ENCODE measurements around the gene TTC39A. TPM values are rescaled to one million over a fixed set of nuclear protein-coding genes. Genes with fewer than 3 reads are reported as not detected.

TTC39A gene
- polyA plus RNA-seq, 1 donor (not counting 4 experiments of a cell fraction or from before 2014, with no cell fraction given) = 1.4 TPM

- DNase-seq (ENCODE audit: low read depth, low spot score) = no peak
- H2AFZ ChIP-seq (ENCODE audit: control insufficient read depth, low read length) = no peak overlapping the region
Observed at GRCh38 chr1:51344276-51344601, 13.9 kb upstream of the TTC39A start.

GRCh38 chr1:51343624-51344023 is 13.3 kb upstream of the TTC39A start:
- TF ChIP-seq EZH2 (IDR thresholded peaks at IDR 0.05; ENCODE audit: low read length) (no peak), CTCF (optimal IDR thresholded peaks at IDR 0.05 in 1 of 3, IDR thresholded peaks at IDR 0.05 in 1 of 3, conservative IDR thresholded peaks at IDR 0.05 in 1 of 3; ENCODE audit: extremely low read depth in 1 of 3, insufficient read depth in 2 of 3, low read length in 3 of 3) (no peak)
- H3K79me2 ChIP-seq (ENCODE audit: control insufficient read depth, insufficient read depth, low read length) = no peaks in the 10 kb centered on the region
- no peak overlapping the region for H3K4me2 ChIP-seq (ENCODE audit: control insufficient read depth, extremely low read depth, insufficient read depth, low read depth, low read length)
- FAIRE-seq (no peak), DNase-seq (ENCODE audit: low read depth, low spot score) (no peak)
- H2AFZ ChIP-seq (ENCODE audit: control insufficient read depth, low read length) = no peak overlapping the region
- dilution Hi-C loops (cut with MboI; ENCODE audit: extremely low pct_ligation_motif_present, low sequenced_read_pairs) = no loop called here
- no peak overlapping the region for H3K9ac ChIP-seq (ENCODE audit: control insufficient read depth, extremely low read depth, insufficient read depth, low read length)
- H3K4me1 ChIP-seq (ENCODE audit: control insufficient read depth, extremely low read depth, insufficient read depth, low read length) = no peaks in the 10 kb centered on the region
- H3K27ac ChIP-seq (ENCODE audit: control insufficient read depth, insufficient read depth, low read length) = no peak overlapping the region
- no peaks in the 10 kb centered on the region for H3K9me1 ChIP-seq (ENCODE audit: control insufficient read depth, extremely low read depth, insufficient read depth, low read length)
- H3K9me3 ChIP-seq (ENCODE audit: control insufficient read depth, low read depth, low read length) = no peaks in the 10 kb centered on the region
- H4K20me1 ChIP-seq (ENCODE audit: control insufficient read depth, extremely low read depth, insufficient read depth, low read length) = no peaks in the 10 kb centered on the region
- H3K4me3 ChIP-seq (ENCODE audit: control insufficient read depth in 2 of 3, extremely low read depth in 1 of 3, insufficient read depth in 2 of 3, low read depth in 1 of 3, low read length in 3 of 3) = no peak overlapping the region
- H3K36me3 ChIP-seq (ENCODE audit: control insufficient read depth in 2 of 2, extremely low read depth in 1 of 2, insufficient read depth in 2 of 2, low read length in 2 of 2) = no peaks in the 10 kb centered on the region
- H3K27me3 ChIP-seq (ENCODE audit: control insufficient read depth, extremely low read depth, insufficient read depth, low read length) = peaks cover 26% of the 10 kb centered on the region

More at GRCh38 chr1:51344276-51344601, 13.9 kb upstream of the TTC39A start:
- dilution Hi-C loops (cut with MboI; ENCODE audit: extremely low pct_ligation_motif_present, low sequenced_read_pairs) = no loop called here
- Histone ChIP-seq H3K4me1 (ENCODE audit: control insufficient read depth, extremely low read depth, insufficient read depth, low read length) (no peaks in the 10 kb centered on the region), H3K79me2 (ENCODE audit: control insufficient read depth, insufficient read depth, low read length) (no peaks in the 10 kb centered on the region), H3K27me3 (ENCODE audit: control insufficient read depth, extremely low read depth, insufficient read depth, low read length) (peaks cover 26% of the 10 kb centered on the region), H3K27ac (ENCODE audit: control insufficient read depth, insufficient read depth, low read length) (no peak overlapping the region), H3K4me2 (ENCODE audit: control insufficient read depth, extremely low read depth, insufficient read depth, low read depth, low read length) (no peak overlapping the region), H3K4me3 (ENCODE audit: control insufficient read depth in 2 of 3, extremely low read depth in 1 of 3, insufficient read depth in 2 of 3, low read depth in 1 of 3, low read length in 3 of 3) (no peak overlapping the region), H3K9ac (ENCODE audit: control insufficient read depth, extremely low read depth, insufficient read depth, low read length) (no peak overlapping the region), H4K20me1 (ENCODE audit: control insufficient read depth, extremely low read depth, insufficient read depth, low read length) (no peaks in the 10 kb centered on the region), H3K36me3 (ENCODE audit: control insufficient read depth in 2 of 2, extremely low read depth in 1 of 2, insufficient read depth in 2 of 2, low read length in 2 of 2) (no peaks in the 10 kb centered on the region), H3K9me3 (ENCODE audit: control insufficient read depth, low read depth, low read length) (no peaks in the 10 kb centered on the region), H3K9me1 (ENCODE audit: control insufficient read depth, extremely low read depth, insufficient read depth, low read length) (no peaks in the 10 kb centered on the region)
- no peak for TF ChIP-seq EZH2 (IDR thresholded peaks at IDR 0.05; ENCODE audit: low read length)
- no peak for TF ChIP-seq CTCF (optimal IDR thresholded peaks at IDR 0.05 in 1 of 3, IDR thresholded peaks at IDR 0.05 in 1 of 3, conservative IDR thresholded peaks at IDR 0.05 in 1 of 3; ENCODE audit: extremely low read depth in 1 of 3, insufficient read depth in 2 of 3, low read length in 3 of 3)
- FAIRE-seq = no peak

Data from keratinocyte (primary cell).